Neural cell (in vitro differentiated cells): Measurements from ENCODE around the gene SETMAR. TPM values are rescaled to one million over a fixed set of nuclear protein-coding genes. Genes with fewer than 3 reads are reported as not detected.

ENCODE experiments used
- H2AFZ ChIP-seq: fragments of 200-600, 300-800 bp; sonication (generic), shearing (Covaris generic); 2 replicates; pipeline ENCODE4 v1.6.0; 2014; ENCODE audit warnings: low read depth, mild to moderate bottlenecking, antibody characterized with exemption, low read length, moderate library complexity
- H3F3A ChIP-seq: fragments of 200-600 bp; shearing (Covaris generic); 2 replicates; pipeline ENCODE4 v1.6.1; 2016; ENCODE audit warnings: mild to moderate bottlenecking, moderate library complexity, mixed read lengths, antibody characterized with exemption, low read length; ENCODE audit not compliant: insufficient read depth, poor library complexity, severe bottlenecking
- H3K27ac ChIP-seq: fragments of 200-600, 300-800 bp; sonication (generic), shearing (Covaris generic); 2 replicates; pipeline ENCODE4 v1.5.1; 2014; ENCODE audit warnings: mild to moderate bottlenecking, low read length, moderate library complexity
- H3K27me3 ChIP-seq: fragments of 300-800, 200-600 bp; sonication (generic), shearing (Covaris generic); 2 replicates; pipeline ENCODE4 v1.6.0; 2014; ENCODE audit warnings: mild to moderate bottlenecking, low read depth, low read length, moderate library complexity; ENCODE audit not compliant: insufficient read depth
- H3K36me3 ChIP-seq: fragments of 300-800, 200-600 bp; sonication (generic), shearing (Covaris generic); 2 replicates; pipeline ENCODE4 v1.5.1; 2014; ENCODE audit warnings: mild to moderate bottlenecking, antibody characterized with exemption, low read length, moderate library complexity; ENCODE audit not compliant: insufficient read depth
- H3K4me2 ChIP-seq: fragments of 300-800, 200-600 bp; sonication (generic), shearing (Covaris generic); 2 replicates; pipeline ENCODE4 v1.6.0; 2014; ENCODE audit warnings: mild to moderate bottlenecking, low read length
- H3K4me3 ChIP-seq: fragments of 300-800, 200-600 bp; sonication (generic), shearing (Covaris generic); 2 replicates; pipeline ENCODE4 v1.5.1; 2014; ENCODE audit warnings: mild to moderate bottlenecking, low read length, moderate library complexity
- H3K79me2 ChIP-seq: fragments of 200-600 bp; shearing (Covaris generic); replicated peaks from 2 replicates; pipeline ENCODE4 v1.6.0; 2014; ENCODE audit warnings: mild to moderate bottlenecking, low read length, moderate library complexity; ENCODE audit not compliant: insufficient read depth
- H3K9ac ChIP-seq: fragments of 300-800, 200-600 bp; sonication (generic), shearing (Covaris generic); 2 replicates; pipeline ENCODE4 v1.6.1; 2016; ENCODE audit warnings: mild to moderate bottlenecking, low read length, mixed read lengths
- H3K9me2 ChIP-seq: fragments of 200-600 bp; shearing (Covaris generic); 2 replicates; pipeline ENCODE4 v1.6.1; 2016; ENCODE audit warnings: mild to moderate bottlenecking, low read length, mixed read lengths; ENCODE audit not compliant: insufficient read depth
- H3K9me3 ChIP-seq: fragments of 200-600, 300-800 bp; sonication (generic), shearing (Covaris generic); 2 replicates; pipeline ENCODE4 v1.6.1; 2016; ENCODE audit warnings: mild to moderate bottlenecking, mixed run types, low read length, moderate library complexity, mixed read lengths
- H4K20me1 ChIP-seq: fragments of 200-600 bp; shearing (Covaris generic); 2 replicates; pipeline ENCODE4 v1.6.1; 2016; ENCODE audit warnings: mild to moderate bottlenecking, mixed run types; ENCODE audit not compliant: insufficient read depth
- EP300 ChIP-seq: fragments of 450-650 bp; conservative IDR thresholded peaks from 2 replicates; pipeline ENCODE4 v1.6.1; 2014; ENCODE audit warnings: antibody characterized with exemption, mild to moderate bottlenecking, moderate library complexity; ENCODE audit not compliant: poor library complexity, severe bottlenecking
- EZH2 ChIP-seq: fragments of 200-600, 300-800 bp; shearing (Covaris generic), sonication (generic); IDR thresholded peaks from 2 replicates; pipeline ENCODE4 v1.6.1; 2014; ENCODE audit warnings: antibody characterized with exemption, low read length, borderline replicate concordance, mild to moderate bottlenecking; ENCODE audit not compliant: insufficient read depth, poor library complexity, severe bottlenecking
- MXI1 ChIP-seq: fragments of 450-650 bp; conservative IDR thresholded peaks from 2 replicates; pipeline ENCODE4 v1.6.1; 2014; ENCODE audit warnings: antibody characterized with exemption, mild to moderate bottlenecking; ENCODE audit not compliant: poor library complexity, severe bottlenecking
- POLR2AphosphoS5 ChIP-seq: IDR thresholded peaks from 2 replicates; pipeline ENCODE4 v1.6.1; 2012
- RAD21 ChIP-seq: fragments of 450-650 bp; conservative IDR thresholded peaks from 2 replicates; pipeline ENCODE4 v1.6.1; 2014; ENCODE audit warnings: antibody characterized with exemption, mild to moderate bottlenecking, moderate library complexity
- REST ChIP-seq: IDR thresholded peaks from 2 replicates; pipeline ENCODE4 v1.6.1; 2012; ENCODE audit warnings: borderline replicate concordance
- SMC3 ChIP-seq: fragments of 450-650 bp; conservative IDR thresholded peaks from 2 replicates; pipeline ENCODE4 v1.6.1; 2014; ENCODE audit warnings: antibody characterized with exemption, mild to moderate bottlenecking, moderate library complexity; ENCODE audit not compliant: poor library complexity
- TAF1 ChIP-seq: IDR thresholded peaks from 2 replicates; pipeline ENCODE4 v1.6.1; 2012; ENCODE audit warnings: low read depth
- polyA plus RNA-seq: library from polyadenylated mRNA; depleted of rRNA; stranded (reverse); fragments of >200 nt; gene quantifications from 2 replicates; pipeline ENCODE4 v1.2.3, GENCODE V29; 2014
- TF ChIP-seq, protein P1 (sequence below): fragments of 450-650 bp; IDR thresholded peaks from 2 replicates; pipeline ENCODE4 v1.5.1; 2014; ENCODE audit warnings: antibody characterized with exemption, mild to moderate bottlenecking, moderate library complexity; ENCODE audit not compliant: poor library complexity, severe bottlenecking

Gene SETMAR
- polyA plus RNA-seq, 1 donor from 2014 or later, result 41.3 TPM

DNA sequence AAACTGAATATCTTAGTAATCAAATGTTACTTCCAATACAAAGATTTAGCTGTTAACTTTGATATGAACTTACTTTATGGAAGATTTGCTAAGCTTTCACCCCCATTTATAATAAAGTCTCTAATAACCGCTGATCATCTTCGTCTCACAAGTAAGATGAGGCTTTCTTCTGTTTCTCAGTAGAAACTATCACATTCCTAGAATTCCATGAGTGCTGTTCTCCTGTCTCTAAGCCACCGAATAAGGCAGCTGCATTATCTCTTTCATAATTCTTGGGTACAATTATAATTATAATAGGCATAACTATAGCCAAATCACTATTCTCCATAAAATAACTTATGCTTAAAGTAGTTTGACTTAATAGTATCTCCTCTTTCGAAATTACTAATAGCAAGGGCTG lies 18.3 kb upstream of the SETMAR start:
- Histone ChIP-seq H3K4me2 (no peak overlapping the region), H3F3A (no peaks in the 10 kb centered on the region), H3K9me2 (no peaks in the 10 kb centered on the region)

GRCh38 chr3:4289044-4289443 lies 14.1 kb upstream of the SETMAR start:
- no peaks in the 10 kb centered on the region for H3K9me3 ChIP-seq
- no peak overlapping the region for H3K9ac ChIP-seq
- no peak overlapping the region for H3K4me3 ChIP-seq
- H3F3A ChIP-seq, result no peaks in the 10 kb centered on the region
- no peaks in the 10 kb centered on the region for H4K20me1 ChIP-seq
- no peaks in the 10 kb centered on the region for H3K27me3 ChIP-seq
- H3K36me3 ChIP-seq, result no peaks in the 10 kb centered on the region
- H3K79me2 ChIP-seq, result no peaks in the 10 kb centered on the region
- no peaks in the 10 kb centered on the region for H3K9me2 ChIP-seq
- H2AFZ ChIP-seq, result no peak overlapping the region
- no peak for TF ChIP-seq TAF1
- no peak overlapping the region for H3K27ac ChIP-seq
- no peak overlapping the region for H3K4me2 ChIP-seq

More for the DNA sequence above, 18.3 kb upstream of the SETMAR start:
- H3K36me3 ChIP-seq, result no peaks in the 10 kb centered on the region
- TF ChIP-seq REST (no peak), TAF1 (no peak), RAD21 (no peak), EP300 (no peak), MXI1 (no peak), POLR2AphosphoS5 (no peak), EZH2 (no peak), SMC3 (no peak)
- TF ChIP-seq, protein P1, sequence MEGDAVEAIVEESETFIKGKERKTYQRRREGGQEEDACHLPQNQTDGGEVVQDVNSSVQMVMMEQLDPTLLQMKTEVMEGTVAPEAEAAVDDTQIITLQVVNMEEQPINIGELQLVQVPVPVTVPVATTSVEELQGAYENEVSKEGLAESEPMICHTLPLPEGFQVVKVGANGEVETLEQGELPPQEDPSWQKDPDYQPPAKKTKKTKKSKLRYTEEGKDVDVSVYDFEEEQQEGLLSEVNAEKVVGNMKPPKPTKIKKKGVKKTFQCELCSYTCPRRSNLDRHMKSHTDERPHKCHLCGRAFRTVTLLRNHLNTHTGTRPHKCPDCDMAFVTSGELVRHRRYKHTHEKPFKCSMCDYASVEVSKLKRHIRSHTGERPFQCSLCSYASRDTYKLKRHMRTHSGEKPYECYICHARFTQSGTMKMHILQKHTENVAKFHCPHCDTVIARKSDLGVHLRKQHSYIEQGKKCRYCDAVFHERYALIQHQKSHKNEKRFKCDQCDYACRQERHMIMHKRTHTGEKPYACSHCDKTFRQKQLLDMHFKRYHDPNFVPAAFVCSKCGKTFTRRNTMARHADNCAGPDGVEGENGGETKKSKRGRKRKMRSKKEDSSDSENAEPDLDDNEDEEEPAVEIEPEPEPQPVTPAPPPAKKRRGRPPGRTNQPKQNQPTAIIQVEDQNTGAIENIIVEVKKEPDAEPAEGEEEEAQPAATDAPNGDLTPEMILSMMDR, result no peak
- no peaks in the 10 kb centered on the region for H4K20me1 ChIP-seq
- H3K27me3 ChIP-seq, result no peaks in the 10 kb centered on the region
- H3K9me3 ChIP-seq, result no peaks in the 10 kb centered on the region
- no peak overlapping the region for H3K4me3 ChIP-seq
- H3K27ac ChIP-seq, result no peak overlapping the region
- no peak overlapping the region for H2AFZ ChIP-seq
- no peak overlapping the region for H3K9ac ChIP-seq
- no peaks in the 10 kb centered on the region for H3K79me2 ChIP-seq

GRCh38 chr3:4290272-4290893 lies 12.8 kb upstream of the SETMAR start:
- Histone ChIP-seq H4K20me1 (no peaks in the 10 kb centered on the region), H3K36me3 (no peaks in the 10 kb centered on the region), H3K9me3 (no peaks in the 10 kb centered on the region), H3K27ac (no peak overlapping the region), H3K4me2 (no peak overlapping the region), H3K27me3 (no peaks in the 10 kb centered on the region), H2AFZ (no peak overlapping the region), H3K9ac (no peak overlapping the region), H3K79me2 (no peaks in the 10 kb centered on the region), H3F3A (no peaks in the 10 kb centered on the region), H3K9me2 (no peaks in the 10 kb centered on the region), H3K4me3 (no peak overlapping the region)
- TF ChIP-seq EZH2 (no peak), SMC3 (peak; percentile 75), REST (no peak), POLR2AphosphoS5 (no peak), RAD21 (peak; percentile 77), MXI1 (no peak)
- TF ChIP-seq, protein P1, result peak; percentile 77
